Tibial nerve (tissue), 4 donors: Measurements from ENCODE around the gene MTFR1L. TPM values are rescaled to one million over a fixed set of nuclear protein-coding genes. Genes with fewer than 3 reads are reported as not detected.
A peak's percentile ranks its signal among the peaks of the same experiment; 100 is the strongest.

ENCODE experiments used
- DNase-seq, 2 donors: peaks; one replicate each; pipeline ENCODE4 v3.0.0-alpha.2; 2019; ENCODE audit warnings: low spot score in 2 of 2
- H3K27ac ChIP-seq, 4 donors: fragments of 200-600 bp; sonication (generic) in 3 of 4; one replicate each; pipeline ENCODE4 v1.5.1; 2017 to 2019; ENCODE audit warnings: mild to moderate bottlenecking in 1 of 4
- H3K27me3 ChIP-seq, 2 donors: fragments of 200-600 bp; sonication (generic) in 1 of 2; one replicate each; pipeline versions ENCODE4 v1.5.1 to v1.6.0; 2017 to 2019
- H3K36me3 ChIP-seq, 3 donors: fragments of 200-600 bp; sonication (generic); one replicate each; pipeline ENCODE4 v1.5.1; 2018 to 2019
- H3K4me1 ChIP-seq, 4 donors: fragments of 200-600 bp; sonication (generic) in 3 of 4; one replicate each; pipeline ENCODE4 v1.5.1; 2017 to 2019
- H3K4me3 ChIP-seq, 4 donors: fragments of 200-600 bp; sonication (generic) in 3 of 4; one replicate each; pipeline ENCODE4 v1.5.1; 2017 to 2019; ENCODE audit warnings: mild to moderate bottlenecking in 1 of 4, moderate library complexity in 1 of 4
- H3K9me3 ChIP-seq, 4 donors: fragments of 200-600 bp; sonication (generic) in 3 of 4; one replicate each; pipeline ENCODE4 v1.5.1; 2017 to 2019
- EP300 ChIP-seq, 2 donors: sonication (generic); formaldehyde crosslinking; IDR thresholded peaks; one replicate each; pipeline ENCODE4 v1.6.1; 2017; ENCODE audit warnings: antibody characterized with exemption in 2 of 2, mild to moderate bottlenecking in 1 of 2
- POLR2A ChIP-seq, 2 donors: fragments of 450-650 bp; IDR thresholded peaks; one replicate each; pipeline ENCODE4 v1.6.1; 2017; ENCODE audit warnings: antibody characterized with exemption in 2 of 2, mild to moderate bottlenecking in 2 of 2, moderate library complexity in 2 of 2
- WGBS, 2 donors: methylation state at CpG; one replicate each; pipeline ENCODE4 v1.1.5; 2018; 5-methylcytosine and 5-hydroxymethylcytosine counted together
- total RNA-seq, 4 donors: library from RNA; depleted of rRNA; stranded (reverse); fragments of >200 nt; gene quantifications; one replicate each; pipeline ENCODE4 v1.1.0, GENCODE V29; 2016
- TF ChIP-seq, protein P1 (sequence below), 5 experiments: fragments of 200-600 bp in 3 of 5; fragments of 450-650 bp in 2 of 5; sonication (generic) in 3 of 5; IDR thresholded peaks; one replicate each; pipeline ENCODE4 v1.5.1; 2016 to 2019; ENCODE audit warnings: antibody characterized with exemption in 5 of 5, mild to moderate bottlenecking in 3 of 5, moderate library complexity in 2 of 5

MTFR1L gene
- total RNA-seq, 4 donors from 2014 or later = 65.7 to 99.4 (median 77.2) TPM

DNA sequence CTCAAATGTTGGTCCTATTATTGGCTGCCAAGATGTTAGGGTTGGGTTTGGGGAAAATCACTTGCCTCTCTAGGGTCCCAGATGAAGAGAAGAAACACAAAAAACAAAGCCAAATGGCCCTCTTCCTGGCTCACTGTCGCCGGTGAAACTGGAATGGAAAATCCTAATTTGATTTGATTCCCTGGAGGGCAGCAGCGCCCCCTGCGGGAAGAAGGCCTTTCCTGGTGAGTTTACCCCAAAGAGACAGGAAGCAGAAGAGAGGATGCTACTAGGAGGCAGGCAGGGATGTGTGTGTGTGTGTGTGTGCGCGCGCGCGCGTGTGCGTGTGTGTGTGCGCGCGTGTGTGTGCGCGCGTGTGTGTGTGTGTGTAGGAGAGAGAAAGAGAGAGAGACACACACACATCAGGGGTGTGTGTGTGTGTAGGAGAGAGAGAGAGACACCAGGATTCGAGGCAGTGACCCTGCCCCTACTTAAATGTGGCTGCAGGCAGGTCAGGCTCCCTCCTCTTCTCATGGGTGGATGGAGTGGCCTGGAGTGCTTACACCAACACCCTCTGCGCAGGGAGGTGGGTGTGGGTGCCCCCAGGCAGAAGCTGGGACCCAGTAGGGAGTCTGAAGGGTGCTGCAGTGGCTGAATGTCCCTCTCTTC lies 22.8 kb upstream of the MTFR1L start:
- Histone ChIP-seq H3K4me1 (peaks cover 0 to 46% (median 14%) of the 10 kb centered on the region in 4 donors), H3K4me3 (no peak overlapping the region), H3K9me3 (no peaks in the 10 kb centered on the region), H3K27me3 (no peaks in the 10 kb centered on the region), H3K27ac (peak overlapping the region in 1 of 4 donors; percentile 1), H3K36me3 (no peaks in the 10 kb centered on the region)
- peak; percentile 82 to 94 for DNase-seq
- TF ChIP-seq, protein P1, sequence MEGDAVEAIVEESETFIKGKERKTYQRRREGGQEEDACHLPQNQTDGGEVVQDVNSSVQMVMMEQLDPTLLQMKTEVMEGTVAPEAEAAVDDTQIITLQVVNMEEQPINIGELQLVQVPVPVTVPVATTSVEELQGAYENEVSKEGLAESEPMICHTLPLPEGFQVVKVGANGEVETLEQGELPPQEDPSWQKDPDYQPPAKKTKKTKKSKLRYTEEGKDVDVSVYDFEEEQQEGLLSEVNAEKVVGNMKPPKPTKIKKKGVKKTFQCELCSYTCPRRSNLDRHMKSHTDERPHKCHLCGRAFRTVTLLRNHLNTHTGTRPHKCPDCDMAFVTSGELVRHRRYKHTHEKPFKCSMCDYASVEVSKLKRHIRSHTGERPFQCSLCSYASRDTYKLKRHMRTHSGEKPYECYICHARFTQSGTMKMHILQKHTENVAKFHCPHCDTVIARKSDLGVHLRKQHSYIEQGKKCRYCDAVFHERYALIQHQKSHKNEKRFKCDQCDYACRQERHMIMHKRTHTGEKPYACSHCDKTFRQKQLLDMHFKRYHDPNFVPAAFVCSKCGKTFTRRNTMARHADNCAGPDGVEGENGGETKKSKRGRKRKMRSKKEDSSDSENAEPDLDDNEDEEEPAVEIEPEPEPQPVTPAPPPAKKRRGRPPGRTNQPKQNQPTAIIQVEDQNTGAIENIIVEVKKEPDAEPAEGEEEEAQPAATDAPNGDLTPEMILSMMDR (IDR thresholded peaks at IDR 0.05) = peak; percentile 64 to 84 (median 73)
- TF ChIP-seq POLR2A (IDR thresholded peaks at IDR 0.05) = no peak
- peak in 1 of 2 donors; percentile 42 for TF ChIP-seq EP300 (IDR thresholded peaks at IDR 0.05)
- 10 to 12% methylated on average over 19 of the region's 19 CpGs for WGBS, 2 donors

DNA sequence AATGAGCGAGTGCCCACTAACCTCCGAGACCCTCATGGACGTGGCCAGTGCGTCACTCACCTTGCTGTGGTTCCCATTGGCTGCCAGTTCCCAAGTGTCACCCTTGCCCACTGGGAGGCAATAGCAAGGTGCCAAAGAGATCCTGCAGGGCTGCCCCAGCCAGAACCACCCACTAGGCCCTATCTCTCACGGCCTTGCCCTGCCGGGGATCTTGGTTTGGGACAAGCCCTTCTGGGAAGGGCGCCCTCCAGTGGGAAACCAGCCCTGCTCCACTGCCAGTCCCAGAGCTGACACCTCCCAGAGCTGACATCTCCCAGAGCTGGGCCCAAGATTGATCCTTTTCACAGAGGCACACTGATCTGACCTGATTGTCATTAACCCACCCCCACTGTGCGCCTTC lies 21.8 kb upstream of the MTFR1L start:
- TF ChIP-seq, protein P1 (IDR thresholded peaks at IDR 0.05) = peak; percentile 11 to 21 (median 12)
- TF ChIP-seq POLR2A (IDR thresholded peaks at IDR 0.05) = no peak
- no peak for TF ChIP-seq EP300 (IDR thresholded peaks at IDR 0.05)
- Histone ChIP-seq H3K4me3 (no peak overlapping the region), H3K27ac (no peak overlapping the region), H3K4me1 (peaks cover 0 to 56% (median 16%) of the 10 kb centered on the region in 4 donors), H3K9me3 (no peaks in the 10 kb centered on the region), H3K36me3 (no peaks in the 10 kb centered on the region), H3K27me3 (no peaks in the 10 kb centered on the region)
- no peak for DNase-seq
- 80 to 82% methylated on average over 7 to 8 of the region's 8 CpGs for WGBS, 2 donors

DNA sequence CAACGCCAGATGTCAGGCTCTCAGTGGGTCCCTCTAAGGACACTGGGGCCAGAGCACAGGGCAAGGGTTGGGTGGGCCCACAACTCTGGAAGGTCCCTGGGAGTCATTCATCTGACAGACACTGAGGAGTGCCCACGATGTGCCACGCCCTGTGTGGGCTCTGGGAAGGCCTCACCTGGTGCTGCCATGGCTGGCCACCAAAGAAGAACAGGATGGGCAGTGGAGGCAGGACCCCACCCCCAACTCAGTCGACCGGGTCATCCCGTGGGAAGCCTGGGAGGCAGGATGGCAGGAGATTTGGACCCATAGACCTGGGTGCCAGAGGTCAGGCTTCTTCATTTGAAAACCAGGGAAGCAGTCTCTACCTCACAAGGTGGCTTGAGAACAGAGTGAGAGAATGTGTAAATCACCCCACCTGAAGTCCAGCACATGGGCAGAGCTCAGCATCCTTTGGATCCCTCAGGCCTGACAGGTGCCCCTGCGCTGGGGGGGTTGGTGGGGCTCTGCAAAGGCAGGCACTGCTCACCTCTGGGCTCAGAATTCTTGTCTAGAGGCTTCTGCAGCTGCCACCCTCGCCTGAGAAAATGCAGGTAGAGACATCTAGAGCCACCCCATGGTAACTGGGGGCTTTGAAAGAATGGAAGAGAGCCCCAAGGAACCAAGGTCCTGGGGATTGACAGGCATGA lies 20.9 kb upstream of the MTFR1L start:
- no peaks in the 10 kb centered on the region for H3K9me3 ChIP-seq
- H3K27ac ChIP-seq = peak overlapping the region in 1 of 4 donors; percentile 91
- no peaks in the 10 kb centered on the region for H3K27me3 ChIP-seq
- WGBS, 2 donors = 80 to 88% methylated on average over 5 to 8 of the region's 8 CpGs
- TF ChIP-seq EP300 (IDR thresholded peaks at IDR 0.05) (no peak), POLR2A (IDR thresholded peaks at IDR 0.05) (no peak)
- TF ChIP-seq, protein P1 (IDR thresholded peaks at IDR 0.05) = no peak
- H3K4me1 ChIP-seq = peaks cover 0 to 64% (median 20%) of the 10 kb centered on the region in 4 donors
- no peak overlapping the region for H3K4me3 ChIP-seq
- no peaks in the 10 kb centered on the region for H3K36me3 ChIP-seq
- no peak for DNase-seq

DNA sequence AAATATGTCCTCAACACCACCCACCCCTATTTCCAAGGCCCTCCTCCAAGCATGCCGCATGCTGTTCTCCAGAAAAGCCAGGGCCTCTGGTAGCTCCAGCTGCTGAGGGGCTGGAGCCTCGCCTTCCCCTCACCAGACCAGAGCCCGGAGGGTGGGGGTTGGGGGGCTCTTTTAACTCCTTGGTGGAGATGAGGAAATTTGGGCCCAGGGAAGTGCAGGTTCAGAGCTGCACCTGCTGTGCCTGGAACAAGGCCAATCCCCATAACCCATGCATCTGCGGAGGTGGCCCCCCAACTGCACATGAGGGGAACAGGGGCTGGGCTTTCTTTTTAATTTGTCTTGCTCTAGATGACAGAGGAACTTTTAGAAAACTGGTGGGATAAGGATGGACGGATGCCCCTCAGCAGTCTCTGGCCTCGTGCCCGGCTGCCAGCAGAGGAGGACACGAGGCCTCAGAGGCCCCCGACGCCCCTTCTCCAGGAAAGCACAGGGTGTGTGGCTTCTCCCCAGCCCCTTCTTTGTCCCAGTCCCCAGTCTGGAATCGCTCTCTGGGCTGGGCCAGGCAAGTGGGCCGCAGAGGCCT lies 20.3 kb upstream of the MTFR1L start:
- Histone ChIP-seq H3K36me3 (no peaks in the 10 kb centered on the region), H3K9me3 (no peaks in the 10 kb centered on the region), H3K27ac (peak overlapping the region; percentile 71 to 91 (median 74)), H3K27me3 (no peaks in the 10 kb centered on the region), H3K4me3 (peak overlapping the region in 3 of 4 donors; percentile 38 to 75 (median 55)), H3K4me1 (peaks cover 0 to 71% (median 23%) of the 10 kb centered on the region in 4 donors)
- TF ChIP-seq EP300 (IDR thresholded peaks at IDR 0.05) (no peak), POLR2A (IDR thresholded peaks at IDR 0.05) (no peak)
- TF ChIP-seq, protein P1 (IDR thresholded peaks at IDR 0.05) = no peak
- 15 to 34% methylated on average over 5 to 12 of the region's 12 CpGs for WGBS, 2 donors
- DNase-seq = no peak
